ENCODE data around the gene TMEM272.
A peak's percentile ranks its signal among the peaks of the same experiment; 100 is the strongest.

Gene TMEM272

DNA sequence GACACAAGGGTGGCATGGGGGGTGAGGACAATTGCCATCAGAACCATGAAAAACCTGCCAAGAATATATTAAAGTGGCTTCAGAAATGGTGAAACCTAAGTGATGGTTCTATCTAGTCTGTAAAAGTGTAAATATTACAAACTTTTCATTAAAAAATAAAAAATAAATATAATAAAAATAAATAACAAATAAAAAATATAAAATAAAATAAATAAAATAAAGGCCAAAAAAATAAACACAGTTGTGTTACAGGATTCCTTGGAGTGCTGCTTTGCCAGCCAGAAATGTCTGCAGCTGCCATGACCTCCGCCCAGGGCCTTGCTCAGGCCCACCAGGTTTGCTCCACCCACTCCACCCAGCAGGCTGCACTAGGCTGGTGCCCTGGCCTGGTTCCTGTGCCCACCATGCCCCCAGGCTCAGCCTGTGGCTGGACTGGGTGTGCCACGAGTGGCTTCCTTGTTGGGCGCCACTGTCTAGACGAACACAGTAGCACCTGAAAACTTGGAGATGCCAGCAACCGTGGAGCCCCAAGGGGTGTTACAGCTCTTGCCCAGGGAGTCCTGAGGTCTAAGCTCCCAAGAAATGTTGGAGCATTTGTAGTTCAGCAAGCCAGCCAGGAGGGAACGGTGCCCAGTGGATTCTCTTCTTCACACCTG is 37.7 kb upstream of the TMEM272 start:
- H3K4me1 ChIP-seq (ENCODE audit: control extremely low read depth in 1 of 4, control insufficient read depth in 4 of 4, insufficient read depth in 4 of 4, low read length in 3 of 4) = no peaks in the 10 kb centered on the region
- H3K4me3 ChIP-seq (ENCODE audit: control insufficient read depth in 1 of 7, extremely low read depth in 1 of 7, insufficient read depth in 4 of 7, low read depth in 2 of 7, low read length in 6 of 7) = no peak overlapping the region
- H3K27me3 ChIP-seq (replicated peaks in 2 of 5; ENCODE audit: control insufficient read depth in 4 of 5, insufficient read depth in 5 of 5, low read length in 4 of 5) = no peaks in the 10 kb centered on the region
- ChIA-PET CTCF (interaction anchor here (1.7 to 2.7 kb wide), 2 partner anchors 11 to 13 kb away, joined by 9 to 12 read pairs; no protein-coding TSS in a partner anchor), POLR2A (no interaction called here)
- DNase-seq = no peak
- 98% methylated on average over 6 of the region's 6 CpGs for WGBS (ENCODE audit: insufficient coverage)
- H3K27ac ChIP-seq (ENCODE audit: insufficient read depth in 1 of 2, low read depth in 1 of 2, low read length in 2 of 2, poor library complexity in 1 of 2, severe bottlenecking in 2 of 2) = no peak overlapping the region
- H3K36me3 ChIP-seq (ENCODE audit: control insufficient read depth in 4 of 4, insufficient read depth in 4 of 4, low read length in 3 of 4) = no peaks in the 10 kb centered on the region
- peaks cover 0 to 16% (median 7%) of the 10 kb centered on the region in 5 experiments for H3K9me3 ChIP-seq (ENCODE audit: control extremely low read depth in 1 of 5, control insufficient read depth in 4 of 5, insufficient read depth in 2 of 5, low read depth in 1 of 5, low read length in 4 of 5)

DNA sequence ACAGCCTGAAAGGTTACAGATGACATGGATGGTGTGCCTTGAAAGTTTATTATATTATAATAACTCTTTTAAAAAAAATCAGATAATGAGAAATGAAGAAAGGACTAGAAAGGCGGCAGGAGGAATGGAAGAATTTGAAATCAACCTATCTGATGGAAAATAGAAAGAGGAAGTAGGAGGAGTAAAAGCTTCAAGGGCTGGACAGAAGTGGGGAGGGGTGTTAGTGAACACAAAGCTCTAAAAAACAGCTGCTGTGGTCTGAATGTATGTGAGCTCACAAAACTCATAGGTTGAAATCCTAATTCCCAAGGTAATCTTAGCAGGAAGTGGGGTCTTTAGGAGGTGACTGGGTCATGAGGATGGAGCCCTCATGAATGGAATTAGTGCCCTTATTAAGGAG is 36.3 kb upstream of the TMEM272 start:
- 83% methylated on average over 1 of the region's 1 CpG for WGBS (ENCODE audit: insufficient coverage)
- Histone ChIP-seq H3K36me3 (ENCODE audit: control insufficient read depth in 4 of 4, insufficient read depth in 4 of 4, low read length in 3 of 4) (no peaks in the 10 kb centered on the region), H3K27ac (ENCODE audit: insufficient read depth in 1 of 2, low read depth in 1 of 2, low read length in 2 of 2, poor library complexity in 1 of 2, severe bottlenecking in 2 of 2) (no peak overlapping the region), H3K4me3 (ENCODE audit: control insufficient read depth in 1 of 7, extremely low read depth in 1 of 7, insufficient read depth in 4 of 7, low read depth in 2 of 7, low read length in 6 of 7) (no peak overlapping the region), H3K27me3 (replicated peaks in 2 of 5; ENCODE audit: control insufficient read depth in 4 of 5, insufficient read depth in 5 of 5, low read length in 4 of 5) (no peaks in the 10 kb centered on the region), H3K9me3 (ENCODE audit: control extremely low read depth in 1 of 5, control insufficient read depth in 4 of 5, insufficient read depth in 2 of 5, low read depth in 1 of 5, low read length in 4 of 5) (peaks cover 0 to 16% (median 7%) of the 10 kb centered on the region in 5 experiments), H3K4me1 (ENCODE audit: control extremely low read depth in 1 of 4, control insufficient read depth in 4 of 4, insufficient read depth in 4 of 4, low read length in 3 of 4) (no peaks in the 10 kb centered on the region)
- ChIA-PET CTCF (interaction anchor here (2.7 kb wide), 1 partner anchor 12 kb away, joined by 12 read pairs; no protein-coding TSS in a partner anchor), POLR2A (no interaction called here)
- peak in 2 of 3 donors; percentile 30 to 48 for DNase-seq

DNA sequence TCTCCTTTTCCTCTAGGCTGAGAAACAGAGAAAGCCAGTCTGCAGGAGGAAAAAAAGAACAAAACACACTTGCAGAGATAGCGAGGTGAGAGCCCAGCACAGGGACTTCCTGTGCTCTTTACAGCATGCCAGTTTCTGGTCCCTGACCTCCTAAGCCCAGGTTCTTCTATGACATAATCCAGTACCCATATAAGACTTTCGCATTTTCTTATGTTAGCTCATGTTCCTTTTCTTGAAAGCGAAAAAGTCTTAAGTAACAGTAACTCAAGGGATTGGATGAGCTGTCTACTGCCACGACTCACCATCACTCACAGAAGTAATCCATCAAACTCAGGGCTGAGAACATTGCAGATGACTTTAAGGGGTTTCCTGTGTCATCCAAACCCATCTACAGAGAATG is 34.2 kb upstream of the TMEM272 start:
- peaks cover 0 to 16% (median 7%) of the 10 kb centered on the region in 5 experiments for H3K9me3 ChIP-seq (ENCODE audit: control extremely low read depth in 1 of 5, control insufficient read depth in 4 of 5, insufficient read depth in 2 of 5, low read depth in 1 of 5, low read length in 4 of 5)
- no peak for DNase-seq
- POLR2A ChIA-PET = no interaction called here
- CTCF ChIA-PET = interaction anchor here (1.4 to 1.6 kb wide), 2 partner anchors 14 to 46 kb away, joined by 3 read pairs; no protein-coding TSS in a partner anchor
- H3K36me3 ChIP-seq (ENCODE audit: control insufficient read depth in 4 of 4, insufficient read depth in 4 of 4, low read length in 3 of 4) = no peaks in the 10 kb centered on the region
- whole genome bisulfite sequencing (ENCODE audit: insufficient coverage) = 93% methylated on average over 3 of the region's 4 CpGs
- H3K27me3 ChIP-seq (replicated peaks in 2 of 5; ENCODE audit: control insufficient read depth in 4 of 5, insufficient read depth in 5 of 5, low read length in 4 of 5) = no peaks in the 10 kb centered on the region
- H3K4me1 ChIP-seq (ENCODE audit: control extremely low read depth in 1 of 4, control insufficient read depth in 4 of 4, insufficient read depth in 4 of 4, low read length in 3 of 4) = no peaks in the 10 kb centered on the region
- H3K4me3 ChIP-seq (ENCODE audit: control insufficient read depth in 1 of 7, extremely low read depth in 1 of 7, insufficient read depth in 4 of 7, low read depth in 2 of 7, low read length in 6 of 7) = no peak overlapping the region
- H3K27ac ChIP-seq (ENCODE audit: insufficient read depth in 1 of 2, low read depth in 1 of 2, low read length in 2 of 2, poor library complexity in 1 of 2, severe bottlenecking in 2 of 2) = no peak overlapping the region

DNA sequence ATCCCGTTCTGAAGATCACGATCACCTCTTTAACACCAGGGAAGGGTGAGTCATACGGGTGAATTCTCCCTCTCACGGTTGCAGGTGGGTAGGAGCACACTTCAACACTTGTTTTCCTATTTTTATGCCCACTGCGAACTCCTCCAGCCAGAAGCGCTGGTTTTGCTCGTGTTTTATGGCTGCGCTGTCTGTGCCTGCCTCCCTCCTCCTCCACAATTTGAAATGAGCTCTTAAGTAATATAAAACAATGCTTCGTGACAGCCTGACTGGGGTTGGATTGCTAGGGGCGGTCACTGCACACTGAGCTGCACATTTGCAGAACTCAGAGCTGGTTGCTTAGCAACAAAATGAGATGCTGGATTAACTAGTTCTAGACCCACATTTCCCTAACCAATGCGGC is 29.7 kb upstream of the TMEM272 start:
- no peaks in the 10 kb centered on the region for H3K9me3 ChIP-seq (ENCODE audit: control extremely low read depth in 1 of 5, control insufficient read depth in 4 of 5, insufficient read depth in 2 of 5, low read depth in 1 of 5, low read length in 4 of 5)
- peaks cover 0 to 10% (median 0%) of the 10 kb centered on the region in 4 experiments for H3K4me1 ChIP-seq (ENCODE audit: control extremely low read depth in 1 of 4, control insufficient read depth in 4 of 4, insufficient read depth in 4 of 4, low read length in 3 of 4)
- H3K27me3 ChIP-seq (replicated peaks in 2 of 5; ENCODE audit: control insufficient read depth in 4 of 5, insufficient read depth in 5 of 5, low read length in 4 of 5) = no peaks in the 10 kb centered on the region
- H3K4me3 ChIP-seq (ENCODE audit: control insufficient read depth in 1 of 7, extremely low read depth in 1 of 7, insufficient read depth in 4 of 7, low read depth in 2 of 7, low read length in 6 of 7) = no peak overlapping the region
- no peak for DNase-seq
- POLR2A ChIA-PET = no interaction called here
- no peaks in the 10 kb centered on the region for H3K36me3 ChIP-seq (ENCODE audit: control insufficient read depth in 4 of 4, insufficient read depth in 4 of 4, low read length in 3 of 4)
- WGBS (ENCODE audit: insufficient coverage) = 96% methylated on average over 11 of the region's 11 CpGs
- no peak overlapping the region for H3K27ac ChIP-seq (ENCODE audit: insufficient read depth in 1 of 2, low read depth in 1 of 2, low read length in 2 of 2, poor library complexity in 1 of 2, severe bottlenecking in 2 of 2)
- CTCF ChIA-PET = interaction anchor here (0.8 to 3.3 kb wide), 3 partner anchors 10 to 22 kb away, joined by 3 to 14 read pairs (median 5); no protein-coding TSS in a partner anchor

DNA sequence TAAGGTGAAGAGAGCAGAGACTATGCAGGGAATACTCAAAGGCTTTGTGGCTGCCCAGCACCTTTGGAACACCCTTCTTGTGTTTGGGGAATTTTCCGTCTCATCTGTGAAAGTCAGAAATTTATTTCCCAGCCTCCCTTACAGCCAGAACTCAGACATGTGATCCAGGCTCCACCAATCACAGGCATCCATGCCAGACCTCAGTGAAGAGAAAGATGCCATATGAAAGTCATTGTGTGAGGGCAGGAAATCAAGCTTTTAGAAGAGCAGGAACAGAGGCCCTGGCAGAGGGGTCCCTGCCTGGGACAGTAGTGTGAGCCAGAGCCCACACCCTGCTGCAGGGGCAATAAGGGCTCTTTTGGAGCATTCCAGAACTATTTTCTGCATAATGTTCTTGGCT is 28.9 kb upstream of the TMEM272 start:
- DNase-seq = no peak
- no peak overlapping the region for H3K27ac ChIP-seq (ENCODE audit: insufficient read depth in 1 of 2, low read depth in 1 of 2, low read length in 2 of 2, poor library complexity in 1 of 2, severe bottlenecking in 2 of 2)
- no peaks in the 10 kb centered on the region for H3K9me3 ChIP-seq (ENCODE audit: control extremely low read depth in 1 of 5, control insufficient read depth in 4 of 5, insufficient read depth in 2 of 5, low read depth in 1 of 5, low read length in 4 of 5)
- H3K4me1 ChIP-seq (ENCODE audit: control extremely low read depth in 1 of 4, control insufficient read depth in 4 of 4, insufficient read depth in 4 of 4, low read length in 3 of 4) = peaks cover 0 to 10% (median 0%) of the 10 kb centered on the region in 4 experiments
- WGBS (ENCODE audit: insufficient coverage) = 75% methylated on average over 1 of the region's 1 CpG
- no peaks in the 10 kb centered on the region for H3K27me3 ChIP-seq (replicated peaks in 2 of 5; ENCODE audit: control insufficient read depth in 4 of 5, insufficient read depth in 5 of 5, low read length in 4 of 5)
- H3K4me3 ChIP-seq (ENCODE audit: control insufficient read depth in 1 of 7, extremely low read depth in 1 of 7, insufficient read depth in 4 of 7, low read depth in 2 of 7, low read length in 6 of 7) = no peak overlapping the region
- ChIA-PET POLR2A (no interaction called here), CTCF (interaction anchor here (1.2 kb wide), 1 partner anchor 16 kb away, joined by 5 read pairs; no protein-coding TSS in a partner anchor)
- no peaks in the 10 kb centered on the region for H3K36me3 ChIP-seq (ENCODE audit: control insufficient read depth in 4 of 4, insufficient read depth in 4 of 4, low read length in 3 of 4)

DNA sequence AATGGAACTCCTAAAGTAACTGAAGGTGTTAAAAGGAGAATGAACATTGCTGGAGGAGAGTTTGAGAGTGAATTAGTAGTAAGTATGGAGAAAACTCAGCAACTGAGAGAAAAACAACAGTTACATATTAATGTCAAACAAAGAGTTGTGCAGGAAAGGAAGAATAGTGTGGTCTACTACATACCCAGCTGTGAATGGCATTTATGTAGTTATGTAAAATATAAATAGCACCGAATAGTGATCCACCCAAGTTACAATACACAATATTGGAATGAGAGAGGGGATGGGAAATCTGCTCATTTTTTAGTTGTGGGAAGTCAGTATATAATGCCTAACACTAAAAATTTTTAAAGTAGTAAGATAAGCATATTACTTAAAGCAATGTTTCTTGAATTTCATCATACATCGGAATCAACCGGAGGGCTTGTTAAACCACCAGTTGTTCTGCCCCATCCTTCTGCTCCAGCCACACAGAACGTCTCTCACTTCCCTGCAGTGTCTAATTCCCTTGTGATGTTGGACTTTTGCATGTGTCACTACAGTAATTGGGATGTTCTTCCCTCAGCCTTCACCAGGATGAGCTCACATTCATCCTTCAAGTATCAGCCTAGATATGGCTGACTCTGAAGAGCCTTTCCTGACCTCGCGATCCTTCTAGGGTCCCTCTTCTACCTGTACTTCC is 28.3 kb upstream of the TMEM272 start:
- 98% methylated on average over 5 of the region's 6 CpGs for WGBS (ENCODE audit: insufficient coverage)
- ChIA-PET CTCF (interaction anchor here (1.2 kb wide), 1 partner anchor 17 kb away, joined by 5 read pairs; no protein-coding TSS in a partner anchor), POLR2A (no interaction called here)
- no peaks in the 10 kb centered on the region for H3K36me3 ChIP-seq (ENCODE audit: control insufficient read depth in 4 of 4, insufficient read depth in 4 of 4, low read length in 3 of 4)
- no peak overlapping the region for H3K4me3 ChIP-seq (ENCODE audit: control insufficient read depth in 1 of 7, extremely low read depth in 1 of 7, insufficient read depth in 4 of 7, low read depth in 2 of 7, low read length in 6 of 7)
- H3K27me3 ChIP-seq (replicated peaks in 2 of 5; ENCODE audit: control insufficient read depth in 4 of 5, insufficient read depth in 5 of 5, low read length in 4 of 5) = no peaks in the 10 kb centered on the region
- peaks cover 0 to 10% (median 0%) of the 10 kb centered on the region in 4 experiments for H3K4me1 ChIP-seq (ENCODE audit: control extremely low read depth in 1 of 4, control insufficient read depth in 4 of 4, insufficient read depth in 4 of 4, low read length in 3 of 4)
- no peak for DNase-seq
- H3K27ac ChIP-seq (ENCODE audit: insufficient read depth in 1 of 2, low read depth in 1 of 2, low read length in 2 of 2, poor library complexity in 1 of 2, severe bottlenecking in 2 of 2) = no peak overlapping the region
- no peaks in the 10 kb centered on the region for H3K9me3 ChIP-seq (ENCODE audit: control extremely low read depth in 1 of 5, control insufficient read depth in 4 of 5, insufficient read depth in 2 of 5, low read depth in 1 of 5, low read length in 4 of 5)

DNA sequence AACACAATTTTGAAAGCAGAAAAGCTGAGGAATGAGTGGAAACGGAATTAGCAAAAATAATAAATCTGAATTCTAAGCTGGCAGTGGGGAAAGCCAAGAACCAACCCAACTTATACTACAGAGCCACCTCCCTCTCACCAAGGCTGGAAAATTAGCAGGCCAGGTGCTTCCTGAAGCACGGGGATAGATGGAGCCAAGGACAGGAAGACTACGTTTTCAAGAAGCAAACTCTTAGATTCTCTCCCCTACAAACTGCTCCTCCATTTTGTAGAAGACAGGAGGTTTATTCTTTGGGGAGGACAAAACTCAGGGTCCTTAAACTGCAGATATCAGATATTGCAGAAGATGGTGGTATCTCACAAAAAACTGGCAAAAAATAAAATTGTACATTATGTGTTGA is 25.6 kb upstream of the TMEM272 start:
- H3K4me1 ChIP-seq (ENCODE audit: control extremely low read depth in 1 of 4, control insufficient read depth in 4 of 4, insufficient read depth in 4 of 4, low read length in 3 of 4) = peaks cover 0 to 10% (median 0%) of the 10 kb centered on the region in 4 experiments
- no peak overlapping the region for H3K27ac ChIP-seq (ENCODE audit: insufficient read depth in 1 of 2, low read depth in 1 of 2, low read length in 2 of 2, poor library complexity in 1 of 2, severe bottlenecking in 2 of 2)
- WGBS (ENCODE audit: insufficient coverage) = no CpG with 5 or more reads among the region's 3 CpGs
- H3K36me3 ChIP-seq (ENCODE audit: control insufficient read depth in 4 of 4, insufficient read depth in 4 of 4, low read length in 3 of 4) = no peaks in the 10 kb centered on the region
- H3K27me3 ChIP-seq (replicated peaks in 2 of 5; ENCODE audit: control insufficient read depth in 4 of 5, insufficient read depth in 5 of 5, low read length in 4 of 5) = no peaks in the 10 kb centered on the region
- POLR2A ChIA-PET = no interaction called here
- no peaks in the 10 kb centered on the region for H3K9me3 ChIP-seq (ENCODE audit: control extremely low read depth in 1 of 5, control insufficient read depth in 4 of 5, insufficient read depth in 2 of 5, low read depth in 1 of 5, low read length in 4 of 5)
- H3K4me3 ChIP-seq (ENCODE audit: control insufficient read depth in 1 of 7, extremely low read depth in 1 of 7, insufficient read depth in 4 of 7, low read depth in 2 of 7, low read length in 6 of 7) = no peak overlapping the region
- DNase-seq = peak in 2 of 3 donors; percentile 27 to 36
- CTCF ChIA-PET = interaction anchor here (1.3 kb wide), 2 partner anchors 14 to 22 kb away, joined by 3 to 4 read pairs; no protein-coding TSS in a partner anchor

Measured in common myeloid progenitor, CD34-positive (primary cell).